Ammon's horn (tissue), 1 donor: ENCODE measurements around the gene PKD1L1.
A peak's percentile ranks its signal among the peaks of the same experiment; 100 is the strongest.
"Not testable (repeated sequence)": the region's sequence is repeated elsewhere in the genome, so short reads cannot be mapped to it uniquely, and the experiment has no call there.

Experiments
- DNase-seq: peaks from one replicate; pipeline ENCODE4 v3.0.0-alpha.2; 2016; ENCODE audit warnings: low spot score

Gene PKD1L1

DNA sequence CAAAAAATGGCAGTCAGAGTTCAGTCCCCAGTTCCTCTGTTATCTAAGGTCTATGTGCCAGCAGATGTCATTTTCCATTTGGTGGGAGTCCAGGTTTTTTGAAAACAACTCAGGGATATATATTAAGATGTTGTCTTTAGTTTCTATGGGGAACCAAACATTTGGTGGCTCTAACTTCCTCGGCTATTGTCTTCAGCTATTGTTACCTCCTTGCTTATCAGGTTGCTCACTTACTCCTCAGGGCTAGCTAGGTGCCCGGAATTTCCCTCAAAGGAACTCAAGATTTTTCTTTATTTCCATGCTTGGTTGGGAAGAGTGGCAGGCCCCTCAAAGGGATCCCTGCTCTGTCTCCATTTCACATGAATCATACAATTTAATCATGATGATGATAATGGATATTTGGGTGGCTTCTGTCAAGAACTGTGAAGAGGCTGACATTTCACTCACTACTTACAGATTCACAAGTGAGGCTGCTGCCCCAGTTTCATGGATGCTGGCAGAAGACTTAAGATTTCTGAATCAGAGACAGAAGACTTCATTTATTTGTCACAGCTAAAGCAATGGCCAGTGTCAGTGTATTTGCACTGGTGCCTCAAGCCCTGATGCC is 182.8 kb downstream of the PKD1L1 start:
- DNase-seq, result no peak

DNA sequence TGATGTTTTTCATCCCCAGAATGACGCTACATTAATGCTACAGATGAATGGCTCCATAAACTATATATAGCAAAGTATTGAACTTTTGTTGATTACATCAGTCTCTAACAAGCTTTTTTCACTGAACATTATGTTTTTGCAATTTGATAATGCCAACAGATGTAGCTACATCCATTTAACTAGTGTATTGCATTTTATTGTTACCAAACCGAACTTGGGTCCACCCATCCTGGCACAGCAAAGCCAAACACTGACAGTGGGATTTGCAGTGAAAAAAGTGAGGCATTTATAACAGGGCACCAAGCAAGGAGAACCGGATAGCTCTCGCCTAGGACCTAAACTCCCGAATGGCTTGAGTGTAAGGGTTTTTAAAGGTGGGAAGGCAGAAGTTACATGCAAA is 183.5 kb downstream of the PKD1L1 start:
- no peak for DNase-seq

DNA sequence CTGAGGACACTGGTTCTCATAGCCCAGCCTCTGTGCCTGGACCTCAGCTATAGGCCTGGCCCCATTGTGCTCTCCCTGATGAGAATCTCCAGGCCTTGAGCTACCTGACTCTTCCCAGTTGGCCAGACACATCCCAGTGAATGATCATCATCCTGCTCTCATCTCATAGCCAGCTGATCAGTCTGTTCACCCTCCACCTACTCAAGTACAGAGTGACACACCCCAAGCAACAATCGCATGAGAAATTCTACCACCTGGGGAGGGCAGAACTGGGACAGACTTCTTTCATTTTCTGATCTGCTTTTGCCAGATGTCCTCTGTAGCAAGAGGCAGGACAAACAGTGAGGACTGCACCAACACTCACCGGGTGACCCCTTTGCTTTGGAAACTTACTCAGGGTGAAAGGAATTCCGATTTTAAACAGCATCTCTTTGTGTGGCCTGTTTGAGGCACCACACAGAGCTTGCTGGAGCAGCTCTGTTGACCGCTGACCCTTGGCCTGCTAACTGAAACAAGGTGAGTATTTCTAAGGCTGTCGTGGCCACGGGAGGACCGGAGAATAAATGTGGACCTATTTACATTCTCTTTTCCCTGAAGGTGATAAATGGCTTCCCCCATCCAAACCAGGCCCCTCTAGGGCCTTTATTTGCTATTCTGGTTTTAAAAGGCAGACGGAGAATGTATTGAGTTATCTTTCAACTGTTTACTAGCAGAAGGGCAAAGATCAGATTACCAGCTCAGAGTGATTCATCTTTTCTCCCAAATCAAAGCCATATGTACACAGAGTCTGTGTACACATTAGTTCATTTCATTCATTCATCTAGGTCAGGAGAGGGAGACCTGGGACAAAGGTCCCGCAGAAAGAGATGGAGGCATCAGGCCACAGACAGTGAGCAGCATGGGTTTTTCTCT is 184.9 kb downstream of the PKD1L1 start:
- no peak for DNase-seq

DNA sequence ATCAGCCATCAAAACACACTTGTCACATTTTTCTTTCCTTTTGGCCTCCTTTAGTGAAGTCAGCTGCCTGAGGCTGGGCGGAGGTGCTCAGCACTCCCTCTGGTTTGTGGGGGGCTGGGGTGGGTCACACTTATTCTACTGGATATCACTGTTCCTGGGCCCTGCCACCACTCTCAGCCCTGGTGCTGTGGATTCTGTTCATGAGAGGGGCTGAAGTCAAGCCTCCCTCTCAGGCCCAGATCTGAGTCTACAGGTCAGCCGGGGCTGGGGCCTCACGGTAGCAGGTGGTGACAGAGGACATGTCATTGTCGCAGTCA is 185.6 kb downstream of the PKD1L1 start:
- DNase-seq, result no peak

DNA sequence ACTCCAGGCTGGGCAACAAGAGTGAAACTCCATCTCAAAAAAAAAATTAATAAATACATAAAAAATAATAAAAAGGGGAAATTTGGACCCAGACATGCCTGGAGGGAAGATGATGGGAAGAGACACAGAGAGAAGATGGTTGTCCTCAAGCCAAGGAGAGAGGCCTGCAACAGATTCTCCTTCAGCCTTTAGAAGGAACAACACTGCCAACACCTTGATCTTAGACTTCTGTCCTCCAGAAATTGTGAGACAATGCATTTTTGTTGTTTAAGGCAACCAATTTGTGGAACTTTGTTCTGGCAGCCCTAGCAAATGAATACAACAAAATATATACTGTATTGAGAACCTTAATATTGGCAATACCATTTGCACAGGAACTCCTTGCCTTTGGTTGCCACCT is 186.1 kb downstream of the PKD1L1 start:
- DNase-seq, result no peak

DNA sequence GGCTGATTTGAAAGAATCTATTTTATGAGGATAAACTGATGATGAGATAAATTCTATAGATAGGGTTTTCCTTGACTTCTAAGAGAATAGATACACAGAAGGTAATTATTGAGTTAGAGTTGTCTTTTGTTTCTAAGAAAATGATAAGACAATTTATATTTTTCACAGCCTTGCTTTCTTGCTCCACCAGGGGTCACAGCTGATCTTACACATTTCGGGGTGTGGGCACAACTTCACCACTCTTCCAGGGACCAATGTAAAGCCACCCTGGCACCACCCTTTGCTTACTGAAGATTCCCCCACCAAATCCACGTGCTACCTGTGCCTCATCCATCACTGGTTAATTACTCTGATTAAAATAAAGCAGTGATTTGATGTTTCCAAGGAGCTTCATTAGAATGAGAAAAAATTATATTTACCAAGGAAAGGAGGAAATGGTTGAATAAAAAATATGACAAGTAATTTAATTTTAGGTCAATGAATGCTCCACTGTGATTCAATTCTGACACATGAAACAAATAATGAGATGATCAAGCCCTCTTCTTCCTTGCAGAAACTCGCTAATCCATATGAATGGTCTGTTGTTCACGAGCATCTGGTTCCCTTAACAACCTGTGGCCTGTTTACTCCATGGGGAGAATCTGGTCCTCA is 189.1 kb downstream of the PKD1L1 start:
- DNase-seq, result no peak

DNA sequence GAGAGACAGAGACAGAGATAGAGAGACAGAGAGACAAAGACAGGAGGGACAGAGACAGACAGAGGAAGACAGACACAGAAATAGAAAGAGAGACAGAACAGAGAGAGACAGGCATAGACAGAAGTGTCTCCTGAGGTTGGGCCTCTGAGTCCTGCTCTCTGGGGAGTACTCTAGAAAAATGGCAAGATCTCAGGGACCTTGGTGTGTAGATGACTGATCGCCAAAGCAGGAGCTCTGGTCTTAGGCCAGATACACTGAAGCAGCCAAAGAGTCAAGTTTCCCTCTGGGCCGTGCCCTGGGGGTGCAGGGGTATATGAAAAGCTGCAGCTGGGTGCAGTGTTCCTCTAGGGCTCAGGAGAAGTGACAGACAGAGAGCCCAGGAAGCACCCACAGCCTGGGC is 189.7 kb downstream of the PKD1L1 start:
- DNase-seq, result no peak

DNA sequence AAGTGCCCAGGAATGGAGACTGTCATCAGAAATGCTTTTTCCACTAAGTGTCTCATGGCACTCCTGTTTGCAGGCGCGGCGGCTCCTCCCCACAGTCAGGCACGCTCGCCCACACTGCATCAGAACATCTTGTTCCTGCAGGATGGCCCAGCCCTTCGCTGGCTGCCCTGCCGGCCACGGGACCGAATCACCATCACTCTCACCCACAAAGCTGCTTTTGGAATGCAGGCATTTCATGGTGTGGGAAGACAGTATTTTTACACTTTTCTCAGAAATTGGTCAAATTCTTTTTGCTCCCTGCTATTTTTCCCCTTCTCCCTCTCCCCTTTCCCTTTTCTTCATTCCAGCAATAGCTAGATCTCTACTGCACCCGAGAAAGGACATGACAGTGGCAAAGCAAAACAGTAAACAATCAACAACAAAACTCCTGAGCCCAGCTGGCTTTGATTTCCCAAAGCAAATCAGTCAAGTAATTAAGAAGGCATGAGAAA is 190.3 kb downstream of the PKD1L1 start:
- peak; percentile 52 for DNase-seq

DNA sequence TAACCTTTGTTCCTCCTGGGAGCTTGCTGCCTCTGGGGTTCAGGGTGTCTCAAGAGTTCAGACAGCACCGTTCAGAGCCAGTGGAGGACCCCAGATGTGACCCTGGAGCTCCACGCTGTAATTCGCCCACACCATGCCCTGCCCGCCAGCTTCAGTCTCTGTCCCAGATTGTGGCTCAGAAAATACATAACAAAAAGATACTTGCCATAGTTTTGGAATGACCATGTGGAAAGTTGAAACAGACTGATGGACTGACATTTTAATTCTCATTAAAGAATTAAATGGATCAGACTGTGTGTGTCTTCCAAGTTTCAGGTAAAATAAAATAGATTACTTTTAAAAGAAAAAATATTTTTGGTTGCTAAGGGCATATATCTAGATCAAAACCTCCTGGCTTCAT is 191.6 kb downstream of the PKD1L1 start:
- no peak for DNase-seq

DNA sequence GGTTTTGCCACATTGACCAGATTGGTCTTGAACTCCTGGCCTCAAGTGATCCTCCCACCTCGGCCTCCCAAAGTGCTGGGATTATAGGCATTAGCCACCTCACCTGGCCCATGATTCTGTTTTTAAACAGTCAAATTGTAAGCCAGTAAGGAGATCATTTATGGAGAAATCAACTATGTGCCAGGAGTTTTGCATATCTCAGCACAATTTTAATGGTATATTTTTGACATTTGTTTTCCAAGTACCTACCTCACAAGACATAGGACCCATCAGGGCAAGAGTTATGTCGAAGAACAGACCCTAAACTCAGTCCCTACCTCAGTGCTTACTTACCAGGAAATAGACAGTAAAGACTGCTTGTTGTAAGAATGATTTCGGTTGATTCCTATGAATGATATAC is 193.0 kb downstream of the PKD1L1 start:
- DNase-seq, result no peak

DNA sequence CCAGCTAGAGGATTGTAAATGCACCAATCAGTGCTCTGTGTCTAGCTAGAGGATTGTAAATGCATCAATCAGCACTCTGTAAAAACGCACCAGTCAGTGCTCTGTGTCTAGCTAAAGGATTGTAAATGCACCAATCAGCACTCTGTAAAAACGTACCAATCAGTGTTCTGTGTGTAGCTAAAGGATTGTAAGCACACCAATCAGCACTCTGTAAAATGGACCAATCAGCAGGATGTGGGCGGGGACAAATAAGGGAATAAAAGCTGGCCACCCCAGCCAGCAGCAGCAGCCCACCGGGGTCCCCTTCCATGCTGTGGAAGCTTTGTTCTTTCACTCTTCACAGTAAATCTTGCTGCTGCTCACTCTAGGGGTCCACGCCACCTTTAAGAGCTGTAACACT is 196.5 kb downstream of the PKD1L1 start:
- not testable (repeated sequence) for DNase-seq

DNA sequence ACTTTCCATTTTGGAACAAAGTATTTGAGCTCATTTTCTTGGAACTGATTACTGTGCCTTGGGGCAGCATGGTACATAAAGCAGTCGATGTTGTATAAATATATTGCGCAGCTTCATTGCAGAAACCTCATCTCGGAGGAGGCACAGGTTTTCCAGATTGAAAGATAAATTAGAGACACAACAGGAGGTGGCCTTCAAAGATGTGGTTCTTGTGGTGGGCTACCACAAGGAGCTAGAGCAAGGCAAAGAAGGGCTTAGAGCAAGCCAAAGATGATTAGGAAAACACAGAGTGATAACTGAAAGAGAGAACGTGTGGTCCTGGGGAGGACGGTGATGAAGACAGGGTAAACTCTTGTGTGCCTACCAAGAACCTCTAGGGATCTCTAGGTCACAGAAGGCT is 197.2 kb downstream of the PKD1L1 start:
- no peak for DNase-seq

DNA sequence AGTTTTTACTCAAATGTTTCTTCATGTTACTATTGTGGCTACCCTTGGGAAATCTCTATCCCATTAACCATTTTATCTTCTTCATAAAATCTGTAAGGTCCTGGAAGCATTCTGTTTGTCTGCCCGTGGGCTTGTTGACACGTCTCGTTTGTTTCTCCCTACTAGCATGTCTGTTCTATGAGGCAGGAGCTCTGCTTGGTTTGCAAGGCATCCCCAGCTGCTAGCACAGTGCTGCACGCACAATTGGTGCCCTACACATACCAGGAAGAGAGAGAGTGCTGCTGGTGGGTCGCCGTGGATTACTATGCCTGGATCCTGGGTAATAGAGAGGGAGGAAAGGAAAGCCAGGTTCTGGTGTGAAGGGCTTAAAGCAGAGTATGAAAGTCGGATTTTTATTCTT is 200.2 kb downstream of the PKD1L1 start:
- no peak for DNase-seq

DNA sequence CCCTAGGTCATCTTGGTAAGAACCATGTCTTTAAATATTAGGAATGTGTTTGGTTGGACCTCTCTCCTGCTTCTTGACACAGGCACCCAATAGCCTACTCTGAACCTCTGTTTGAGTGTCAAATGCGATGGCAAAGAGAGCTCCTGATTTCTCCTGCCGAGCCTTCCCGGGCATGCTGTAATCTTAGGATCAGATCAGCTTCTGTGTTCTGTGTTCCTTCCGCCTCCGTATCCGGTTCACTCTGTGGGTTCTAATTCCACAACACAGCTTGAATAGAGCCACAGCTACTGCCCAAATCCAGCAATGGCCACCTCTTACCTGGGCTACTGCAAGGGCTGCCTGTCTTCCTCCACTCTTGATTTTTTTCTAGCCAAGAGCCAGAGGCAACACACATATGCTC is 201.1 kb downstream of the PKD1L1 start:
- no peak for DNase-seq

DNA sequence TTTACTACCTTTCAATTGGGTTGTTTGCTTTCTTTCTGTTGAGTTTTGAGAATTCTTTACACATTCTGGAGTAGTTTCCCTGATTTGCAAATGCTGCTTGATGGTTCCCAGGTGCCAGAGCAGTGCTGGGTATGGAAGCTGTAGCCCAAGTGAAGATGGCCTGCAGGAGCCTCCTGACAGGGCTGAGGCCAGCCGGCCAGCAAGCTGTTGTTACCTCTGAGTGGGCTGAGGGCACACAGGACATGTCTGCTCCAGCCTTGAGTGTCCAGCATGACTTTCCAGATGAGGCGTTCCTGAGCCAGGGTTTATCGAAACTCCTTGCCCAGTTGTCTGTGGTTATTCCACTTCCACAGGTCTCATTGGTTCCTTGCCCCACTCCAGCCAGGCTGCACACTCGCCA is 201.8 kb downstream of the PKD1L1 start:
- no peak for DNase-seq

DNA sequence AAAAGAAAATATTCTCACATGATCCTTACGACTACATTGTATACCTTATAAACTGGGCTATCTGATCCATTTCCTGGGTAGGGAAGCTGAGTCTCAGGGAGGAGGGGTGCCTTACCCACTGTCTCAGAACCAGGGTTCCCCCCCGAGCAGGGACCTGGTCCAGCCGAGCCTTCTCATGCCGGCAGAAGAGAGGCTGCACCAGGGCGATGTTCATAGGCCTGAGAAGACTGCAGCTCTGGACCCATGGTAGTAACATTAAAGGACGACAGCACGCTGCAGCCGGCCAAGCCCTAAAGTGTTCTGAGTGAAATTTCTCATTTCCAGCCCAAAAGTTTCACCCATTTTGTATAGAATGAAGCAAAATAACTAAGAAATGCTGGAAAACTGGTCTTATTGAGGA is 203.4 kb downstream of the PKD1L1 start:
- DNase-seq, result no peak

DNA sequence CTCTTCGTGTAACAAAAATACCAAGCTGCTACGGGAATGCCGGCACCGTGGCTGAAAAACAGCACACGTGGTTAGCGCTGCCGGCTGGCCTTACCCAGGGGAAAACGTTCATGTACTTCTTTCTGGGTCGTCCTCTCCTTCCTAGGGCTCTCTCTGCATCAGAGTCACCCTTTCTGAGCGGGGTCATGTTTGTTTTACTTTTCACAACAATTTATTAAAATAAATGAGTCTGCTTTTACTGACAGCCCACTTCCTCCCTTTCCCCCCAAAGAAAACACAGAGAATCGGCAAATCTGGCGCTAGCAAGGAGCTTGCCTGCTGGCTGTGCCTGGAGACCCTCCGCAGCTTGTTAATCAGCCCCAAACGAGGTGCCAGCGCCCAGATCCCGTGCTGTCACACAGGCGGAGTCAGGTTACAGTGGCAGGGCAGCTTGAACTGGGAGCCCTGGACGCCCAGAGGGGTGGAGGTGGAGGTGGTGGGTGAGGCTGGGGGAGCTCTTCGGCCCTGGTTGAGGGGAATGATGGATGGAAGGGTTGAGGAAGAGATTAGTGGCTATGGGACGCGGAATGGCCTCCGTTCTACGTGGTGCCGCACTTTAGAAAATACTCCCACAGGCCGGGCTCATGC is 204.2 kb downstream of the PKD1L1 start:
- no peak for DNase-seq

DNA sequence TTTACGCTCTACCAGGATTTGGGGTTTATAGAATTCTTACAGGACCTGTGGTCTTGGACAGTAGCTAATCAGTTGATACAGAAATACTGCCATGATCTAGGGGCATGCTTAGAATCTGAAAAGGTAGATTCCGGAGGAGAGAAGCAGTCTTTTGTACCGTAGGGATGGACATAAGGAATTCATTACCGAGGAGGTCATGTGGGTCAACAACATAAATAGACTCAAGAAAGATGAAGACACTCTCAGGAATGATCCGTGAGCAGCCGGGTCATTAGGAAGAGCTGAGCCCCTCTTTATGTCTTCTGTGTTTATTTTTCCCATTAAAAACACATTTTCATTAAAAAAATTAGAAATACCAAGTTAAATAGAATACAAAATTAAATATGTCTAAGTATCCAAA is 206.3 kb downstream of the PKD1L1 start:
- DNase-seq, result no peak

DNA sequence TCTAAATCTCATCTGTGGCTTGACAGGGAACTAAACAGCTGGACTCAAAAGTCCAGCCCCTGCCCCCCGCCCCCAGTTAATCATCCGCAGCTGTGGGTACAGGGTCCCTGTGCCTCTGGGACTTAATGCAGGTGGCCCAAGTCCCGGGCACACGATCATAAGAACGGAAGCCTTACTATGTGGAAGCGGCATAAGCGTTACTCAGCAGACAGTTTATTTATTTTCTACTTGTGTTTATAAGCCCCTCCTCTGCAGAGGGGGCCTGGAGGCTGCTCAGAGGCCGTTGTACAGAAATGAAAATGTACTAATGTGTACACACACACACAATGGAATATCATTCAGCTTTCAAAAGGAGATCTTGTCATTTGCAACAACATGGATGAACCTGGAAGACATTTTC is 208.4 kb downstream of the PKD1L1 start:
- no peak for DNase-seq

DNA sequence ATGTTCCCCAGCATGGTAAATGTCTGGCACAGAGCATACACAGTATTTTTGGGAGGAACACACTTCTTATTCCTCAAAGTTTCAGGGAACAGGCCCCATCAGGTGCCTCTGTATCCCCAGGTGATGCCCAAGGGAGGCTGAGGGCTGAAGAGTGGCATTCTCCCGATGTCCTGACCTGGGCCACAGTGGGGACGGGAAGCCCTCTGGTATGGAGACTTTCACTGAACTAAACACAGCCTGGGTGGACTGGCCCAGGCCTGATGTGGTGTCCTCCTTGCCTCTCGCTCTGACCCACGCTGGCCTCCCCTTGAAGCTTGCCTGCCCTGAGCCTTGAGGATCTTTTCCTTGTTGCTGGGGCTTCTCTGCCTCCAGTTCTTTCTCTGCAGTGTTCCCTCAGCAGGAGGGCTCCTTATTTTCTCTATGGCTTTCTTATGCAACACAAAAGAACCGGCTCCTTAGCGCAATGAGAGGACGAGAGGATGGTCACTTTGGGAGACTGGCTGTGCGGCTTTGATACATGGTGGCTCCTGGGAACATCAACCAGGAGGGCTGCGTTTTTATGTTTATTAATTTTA is 208.9 kb downstream of the PKD1L1 start:
- no peak for DNase-seq

DNA sequence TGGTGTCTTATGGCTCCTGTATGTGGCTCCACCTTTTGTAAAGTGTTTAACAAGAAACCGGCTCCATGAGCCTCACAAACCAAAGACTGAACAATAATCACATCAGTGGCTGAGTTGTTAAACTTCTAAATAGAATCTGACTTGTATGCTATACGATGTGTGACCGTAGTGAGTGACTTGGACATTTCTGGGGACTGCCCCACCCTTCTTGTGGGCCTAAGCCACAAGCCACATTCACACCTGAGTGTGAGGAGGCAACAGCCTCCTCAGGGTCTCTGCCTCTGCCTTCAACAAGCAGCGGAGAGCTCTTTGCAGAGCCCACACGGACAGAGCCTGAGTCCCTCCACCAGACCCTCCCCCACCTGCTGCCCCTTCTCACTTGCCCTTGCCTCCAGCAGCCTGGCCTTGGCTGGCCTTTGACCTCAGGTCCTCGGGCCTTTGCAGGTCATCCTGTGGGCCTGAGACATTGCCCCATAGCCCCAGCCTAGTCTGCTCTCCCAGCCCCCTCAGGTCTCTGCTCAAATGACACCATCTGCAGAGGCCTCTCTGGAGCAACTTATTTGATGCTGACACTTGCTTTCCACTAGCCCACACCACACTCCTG is 209.6 kb downstream of the PKD1L1 start:
- DNase-seq, result no peak

DNA sequence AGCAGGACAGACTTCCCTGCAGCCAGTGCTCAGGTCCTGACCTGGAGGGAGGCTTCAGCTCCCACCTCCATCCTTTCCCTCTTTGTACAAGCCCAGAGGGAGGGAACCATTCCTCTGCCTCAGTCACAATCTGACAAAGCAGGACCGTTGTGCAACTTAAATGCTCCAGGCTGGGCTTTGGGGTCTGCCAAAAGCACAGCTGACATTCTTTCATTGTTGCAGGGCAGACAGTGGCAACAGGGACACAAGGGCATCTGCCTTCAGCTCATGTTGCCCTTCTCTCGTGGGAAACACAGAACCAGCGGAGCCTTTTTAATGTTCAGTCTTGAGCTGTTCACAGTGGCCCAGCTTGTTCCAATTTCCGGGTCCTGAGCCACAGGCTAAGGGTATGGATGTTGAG is 210.7 kb downstream of the PKD1L1 start:
- no peak for DNase-seq
